CD4-positive, alpha-beta T cell treated with Interleukin-1 beta for 1 hour (primary cell): Measurements from ENCODE around the gene PPP1R27.
"Not testable (repeated sequence)": the region's sequence is repeated elsewhere in the genome, so short reads cannot be mapped to it uniquely, and the experiment has no call there.

Source experiments
- DNase-seq, 2 donors: peaks; one replicate each; pipeline ENCODE4 v3.0.0-alpha.2; 2020 to 2022

Gene PPP1R27

DNA sequence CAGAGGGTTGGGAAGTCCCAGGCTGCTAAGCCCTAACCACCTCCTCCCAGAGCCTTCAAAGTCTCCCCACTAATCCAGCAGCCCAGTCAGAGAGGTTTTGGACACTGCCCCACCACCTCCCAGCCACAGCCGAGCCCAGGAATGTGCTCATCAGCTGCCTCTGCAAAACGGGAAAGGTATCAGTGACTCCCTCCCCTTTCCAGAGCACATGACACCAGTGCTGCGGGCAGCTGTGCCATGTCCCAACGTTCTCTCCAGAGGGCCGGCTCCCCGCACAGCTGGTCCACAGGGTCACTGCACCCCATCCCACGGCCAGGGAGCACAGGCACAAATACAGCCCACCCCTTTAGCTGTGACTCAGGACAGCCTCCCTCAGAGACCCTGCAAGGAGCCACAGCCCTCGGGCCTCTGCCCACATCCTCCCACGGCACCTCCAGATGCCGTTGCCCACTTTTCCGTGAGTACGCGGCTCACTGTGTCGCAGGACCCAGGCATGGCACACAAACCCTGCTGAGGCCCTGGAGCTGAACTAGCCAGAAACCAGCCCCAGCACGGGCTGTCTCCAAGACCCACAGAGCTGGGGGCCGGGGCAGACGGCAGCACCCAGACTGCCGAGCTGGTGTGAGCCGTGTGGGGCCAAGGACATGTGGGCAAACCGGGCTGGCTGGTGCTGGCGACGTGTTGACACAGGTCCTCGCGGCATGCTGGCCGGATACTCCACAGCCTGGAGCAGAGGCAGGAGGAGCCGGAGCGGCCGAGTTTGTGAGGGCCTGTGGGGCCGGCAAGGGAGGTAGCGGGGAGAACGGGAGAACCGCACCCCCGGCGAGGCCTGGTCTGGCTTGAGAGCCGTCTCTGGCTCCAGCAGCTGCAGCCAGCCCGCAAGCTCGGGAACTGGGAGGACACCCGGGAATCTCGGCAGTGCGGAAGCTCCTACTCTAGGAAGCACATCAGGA is 6.3 kb upstream of the PPP1R27 start:
- no peak for DNase-seq

DNA sequence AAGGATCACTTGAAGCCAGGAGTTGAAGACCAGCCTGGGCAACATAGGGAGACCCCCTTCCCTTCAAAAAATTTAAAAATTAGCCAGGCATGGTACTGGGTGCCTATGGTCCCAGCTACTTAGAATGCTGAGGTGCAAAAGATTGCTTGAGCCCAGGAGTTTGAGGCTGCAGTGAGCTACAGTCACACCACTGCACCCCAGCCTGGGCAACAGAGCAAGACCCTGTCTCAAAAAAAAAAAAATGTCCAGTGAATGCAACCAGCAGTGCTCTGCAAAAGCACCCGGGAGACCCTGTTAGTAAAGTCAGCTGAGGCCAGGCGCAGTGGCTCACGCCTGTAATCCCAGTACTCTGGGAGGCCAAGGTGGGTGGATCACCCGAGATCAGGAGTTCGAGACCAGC is 5.2 kb upstream of the PPP1R27 start:
- DNase-seq, result not testable (repeated sequence)

DNA sequence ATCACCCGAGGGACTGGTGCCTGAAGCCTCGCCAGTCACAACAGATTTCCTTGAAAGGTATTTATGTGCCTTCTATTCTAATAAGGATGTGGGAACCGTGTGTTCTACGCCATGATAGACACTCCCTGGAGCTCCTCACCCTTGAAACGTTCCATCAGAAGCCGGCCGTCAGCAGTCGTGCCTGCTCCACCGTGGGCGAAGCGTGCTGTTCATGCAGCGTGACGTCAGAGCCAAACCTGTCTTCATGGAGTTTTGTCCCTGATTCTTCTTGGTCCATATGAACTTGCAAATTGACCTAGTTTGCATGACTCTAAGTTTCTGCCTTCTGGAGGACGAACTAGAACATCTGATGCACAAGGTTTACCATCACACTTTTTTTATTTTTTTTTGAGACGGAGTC is 4.5 kb upstream of the PPP1R27 start:
- no peak for DNase-seq

DNA sequence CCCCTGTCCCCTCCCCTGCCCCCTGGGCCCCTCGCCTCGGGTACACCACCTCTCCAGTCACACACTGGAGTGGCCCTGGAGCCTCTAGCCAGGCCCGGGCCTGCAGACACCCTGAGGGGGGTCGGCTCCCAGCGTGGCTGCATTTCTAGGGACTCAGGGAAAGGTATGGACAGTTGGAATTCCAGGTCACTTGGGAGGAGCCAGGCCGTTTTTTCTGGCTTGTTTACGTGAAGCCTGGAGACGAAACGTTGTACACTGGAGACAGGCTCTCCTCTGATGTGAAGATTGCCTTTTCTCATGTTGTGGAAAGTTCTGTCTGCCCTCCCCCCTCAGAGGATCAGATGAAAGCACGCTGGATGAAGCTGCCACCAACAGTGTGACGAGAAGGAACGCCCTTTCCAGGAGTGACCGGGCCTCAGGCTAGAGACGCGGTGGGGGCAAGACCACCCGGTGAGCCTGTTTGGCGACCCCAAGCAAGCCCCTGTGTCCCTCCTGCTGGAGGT is 4.0 kb upstream of the PPP1R27 start:
- DNase-seq, result no peak

DNA sequence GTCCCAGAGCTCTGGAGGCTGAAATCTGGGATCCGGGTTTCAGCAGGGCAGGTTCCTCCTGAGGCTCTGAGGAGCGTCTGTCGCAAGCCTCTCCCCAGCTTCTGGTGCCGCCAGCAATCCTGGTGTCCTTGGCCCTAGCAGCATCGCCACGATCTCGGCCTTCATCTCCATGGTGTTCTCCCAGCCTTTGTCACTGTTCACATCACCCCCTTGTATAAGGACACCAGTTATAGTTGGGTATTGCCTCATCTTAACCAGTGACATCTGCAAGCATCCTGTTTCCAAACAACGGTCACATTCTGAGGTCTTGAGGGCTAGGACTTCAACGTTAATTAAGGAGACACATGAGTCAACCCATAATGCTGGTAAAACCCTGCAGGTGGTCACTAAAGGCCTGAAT is 2.8 kb upstream of the PPP1R27 start:
- DNase-seq, result peak in 1 of 2 donors; percentile 43

DNA sequence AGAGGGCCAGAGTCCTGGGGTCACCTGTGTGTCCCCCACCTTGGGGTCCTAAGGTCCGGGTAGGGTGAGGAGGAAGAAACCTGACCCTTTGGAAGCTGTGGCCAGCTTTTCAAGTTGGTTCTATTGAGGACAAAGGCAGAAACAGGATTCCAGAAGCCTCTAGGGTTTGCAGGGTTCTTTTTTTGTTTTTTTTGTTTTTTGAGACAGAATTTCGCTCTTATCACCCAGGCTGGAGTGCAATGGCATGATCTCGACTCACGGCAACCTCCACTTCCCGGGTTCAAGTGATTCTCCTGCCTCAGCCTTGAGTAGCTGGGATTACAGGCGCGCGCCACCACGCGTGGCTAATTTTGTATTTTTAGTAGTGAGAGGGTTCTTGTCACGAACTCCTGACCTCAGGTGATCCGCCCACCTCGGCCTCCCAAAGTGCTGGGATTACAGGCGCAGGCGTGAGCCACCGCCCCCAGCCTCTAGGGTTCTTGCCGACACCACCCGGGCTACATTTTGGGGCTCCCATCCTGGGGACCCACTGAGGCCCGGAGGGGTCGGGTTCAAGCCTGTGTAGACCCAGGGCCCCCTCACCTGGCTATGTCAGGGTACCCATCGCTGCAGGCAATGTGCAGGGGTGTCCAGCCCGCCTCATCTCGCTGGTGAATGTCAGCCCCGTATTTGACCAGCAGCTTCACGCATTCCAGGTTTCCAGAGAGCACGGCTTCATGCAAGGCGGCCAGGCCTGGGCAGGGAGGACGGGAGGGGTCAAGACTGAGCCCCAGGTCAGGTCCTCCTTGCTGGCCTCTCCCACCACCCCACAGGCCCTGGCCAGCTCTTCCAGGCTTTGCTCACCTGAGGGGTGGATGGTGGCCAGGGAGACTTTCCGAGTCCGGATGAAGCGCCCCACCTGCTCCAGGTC is 674 bp downstream of the PPP1R27 start:
- no peak for DNase-seq

DNA sequence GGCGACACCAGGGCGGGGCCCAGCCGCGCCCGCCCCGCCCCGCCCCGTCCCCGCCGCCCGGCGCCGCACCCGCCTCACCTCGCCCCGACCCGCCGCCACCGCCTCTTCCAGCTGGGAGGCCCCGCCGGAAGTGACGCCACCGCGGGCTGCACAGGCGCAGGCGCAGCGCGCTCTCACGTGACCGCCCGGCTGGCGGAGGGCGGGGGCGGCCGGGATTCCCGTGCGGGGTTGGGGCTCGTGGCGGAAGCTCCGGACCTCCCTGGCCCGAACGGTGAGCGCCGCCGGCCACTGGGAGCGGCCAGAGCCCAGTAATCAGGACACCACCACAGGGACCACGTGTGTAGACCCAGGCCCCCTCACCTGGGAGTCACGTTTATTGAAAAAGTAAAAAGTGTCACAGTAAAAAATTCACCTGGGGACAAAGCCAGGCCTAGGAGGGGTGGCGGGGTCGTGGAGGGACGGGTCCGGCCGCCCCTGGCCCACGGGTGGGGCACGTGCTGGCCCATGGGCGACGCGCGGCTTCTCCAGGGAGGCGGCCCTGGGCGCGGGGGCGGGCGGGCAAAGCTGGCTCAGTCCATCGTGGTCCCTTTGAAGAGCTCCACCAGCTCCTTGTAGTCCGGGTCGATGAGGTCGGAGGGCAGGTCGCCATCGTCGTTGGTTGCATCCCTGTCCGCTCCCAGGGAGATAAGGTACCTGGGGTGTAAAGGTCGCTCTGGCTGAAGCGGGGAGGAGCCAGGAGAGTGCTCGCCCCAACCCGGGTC is 1.5 kb downstream of the PPP1R27 start, which contains the start of gene MCRIP1:
Gene MCRIP1, minus strand, starts transcription at position 132 of the 761 bp plus-strand sequence. CDS start 8,785 bp downstream, outside the sequence.
- peak; percentile 94 to 95 for DNase-seq

DNA sequence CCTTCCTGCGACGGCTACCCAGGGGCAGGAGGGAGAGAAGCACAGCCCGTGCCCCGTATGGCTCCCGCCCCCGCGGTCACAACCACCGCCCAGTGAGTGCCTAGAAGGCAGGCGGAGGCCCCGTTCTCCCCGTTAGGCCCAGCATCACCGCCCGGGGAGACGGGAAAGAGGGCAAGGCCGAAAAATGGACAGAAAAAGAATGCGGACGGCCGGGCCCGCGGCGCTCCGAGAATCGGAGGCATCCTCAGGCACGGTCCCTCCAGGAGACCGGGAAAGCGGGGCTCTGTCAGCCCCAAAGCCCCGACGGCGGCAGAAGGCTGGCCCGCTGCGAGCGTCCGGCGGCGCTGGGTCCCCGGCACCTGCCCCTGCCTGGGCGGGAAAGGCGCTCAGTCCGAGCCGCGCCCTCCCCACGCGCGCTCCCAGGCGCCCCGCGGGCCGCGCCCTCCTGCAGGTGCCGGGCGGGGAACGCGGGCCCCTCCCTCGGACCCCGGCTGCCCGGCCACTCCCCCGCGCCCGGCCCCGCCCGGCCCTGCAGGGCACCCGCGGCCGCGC is 2.2 kb downstream of the PPP1R27 start:
- peak; percentile 24 to 35 for DNase-seq

DNA sequence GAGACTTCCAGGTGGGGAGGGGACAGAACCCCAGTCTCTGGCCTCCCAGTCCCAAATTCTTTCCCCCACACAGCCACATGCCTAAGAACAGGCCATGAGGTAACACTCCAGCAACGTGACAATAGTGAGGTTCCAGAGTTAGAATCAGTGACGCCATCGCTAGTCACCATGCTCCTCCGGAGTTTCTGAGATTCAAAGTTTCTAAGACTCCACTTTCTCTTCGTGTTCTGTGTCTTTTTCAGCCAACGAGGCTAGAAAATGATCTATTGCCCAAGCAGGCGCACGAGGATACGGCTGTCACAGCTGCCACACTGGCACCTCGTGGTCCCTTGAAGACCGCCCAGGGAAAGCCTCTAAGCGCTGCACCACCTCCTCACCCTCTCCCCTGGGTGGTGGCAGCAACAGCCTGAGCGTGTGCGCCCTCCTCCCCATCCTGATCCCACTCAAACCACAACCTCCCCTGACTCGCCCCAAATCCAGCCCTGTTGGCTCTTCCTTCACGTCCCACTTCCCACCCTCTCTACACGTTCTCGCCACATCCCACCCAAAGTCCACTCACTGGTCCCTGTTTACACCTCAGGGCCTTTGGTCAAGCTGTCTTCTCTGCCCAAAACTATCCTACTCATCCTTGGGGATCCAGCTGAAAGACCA is 2.8 kb downstream of the PPP1R27 start:
- peak; percentile 37 to 47 for DNase-seq

DNA sequence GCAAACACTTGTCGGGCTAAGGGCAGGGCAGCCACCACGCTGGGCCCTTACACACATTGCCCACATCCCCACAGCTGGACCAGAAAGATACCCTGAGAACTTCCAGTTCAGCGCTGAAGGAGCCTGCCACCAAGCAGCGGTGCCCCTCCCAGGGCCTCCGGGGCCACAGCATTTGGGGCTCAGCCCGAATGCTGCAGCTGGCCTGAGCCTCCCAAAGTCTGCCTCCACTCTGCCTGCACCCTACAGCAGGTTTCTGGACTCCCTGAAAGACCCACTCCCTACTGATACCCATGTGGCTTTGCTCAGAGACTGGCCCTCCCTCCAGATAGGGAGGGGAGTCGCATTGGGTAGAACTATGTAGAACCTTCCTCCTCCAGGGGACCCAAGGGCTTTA is 3.3 kb downstream of the PPP1R27 start:
- no peak for DNase-seq

DNA sequence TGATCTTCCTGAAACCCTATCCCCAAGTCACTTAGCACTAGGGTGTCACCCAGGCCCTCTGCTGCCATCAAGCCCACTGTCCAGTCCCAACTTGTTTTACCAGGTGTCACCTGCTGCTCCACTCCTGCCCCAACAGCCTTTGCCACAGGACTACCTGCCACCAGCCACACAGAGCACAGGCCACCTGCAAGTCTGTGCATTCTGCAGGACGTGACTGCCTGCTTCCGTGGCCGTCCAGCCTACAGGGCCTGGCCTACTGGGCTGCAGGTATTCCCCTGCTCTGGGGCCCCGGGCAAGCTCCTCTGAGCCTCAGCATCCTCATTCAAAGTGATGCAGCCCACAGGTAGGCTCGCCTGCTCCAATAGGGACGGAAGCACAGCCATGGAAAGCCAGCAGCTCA is 5.0 kb downstream of the PPP1R27 start:
- no peak for DNase-seq

DNA sequence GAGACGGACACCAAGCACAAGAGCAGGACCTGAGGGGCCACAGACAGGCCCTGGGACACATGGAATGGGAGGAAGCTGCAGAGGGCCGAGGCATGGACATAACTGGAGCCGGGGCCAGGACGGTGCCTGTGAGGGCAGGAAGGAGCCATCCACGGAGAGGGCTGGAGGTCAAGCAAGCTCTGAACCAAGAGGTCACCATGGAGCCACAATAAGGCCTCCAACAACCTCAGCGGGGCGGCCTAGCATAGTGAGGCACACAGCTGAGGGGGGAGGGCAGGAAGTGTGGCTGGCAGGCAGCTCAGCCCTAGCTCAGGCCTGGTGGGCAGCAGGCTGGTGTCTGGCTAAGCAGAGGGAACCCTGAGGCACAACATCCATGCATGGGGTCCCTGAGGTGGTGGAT is 6.2 kb downstream of the PPP1R27 start:
- no peak for DNase-seq

DNA sequence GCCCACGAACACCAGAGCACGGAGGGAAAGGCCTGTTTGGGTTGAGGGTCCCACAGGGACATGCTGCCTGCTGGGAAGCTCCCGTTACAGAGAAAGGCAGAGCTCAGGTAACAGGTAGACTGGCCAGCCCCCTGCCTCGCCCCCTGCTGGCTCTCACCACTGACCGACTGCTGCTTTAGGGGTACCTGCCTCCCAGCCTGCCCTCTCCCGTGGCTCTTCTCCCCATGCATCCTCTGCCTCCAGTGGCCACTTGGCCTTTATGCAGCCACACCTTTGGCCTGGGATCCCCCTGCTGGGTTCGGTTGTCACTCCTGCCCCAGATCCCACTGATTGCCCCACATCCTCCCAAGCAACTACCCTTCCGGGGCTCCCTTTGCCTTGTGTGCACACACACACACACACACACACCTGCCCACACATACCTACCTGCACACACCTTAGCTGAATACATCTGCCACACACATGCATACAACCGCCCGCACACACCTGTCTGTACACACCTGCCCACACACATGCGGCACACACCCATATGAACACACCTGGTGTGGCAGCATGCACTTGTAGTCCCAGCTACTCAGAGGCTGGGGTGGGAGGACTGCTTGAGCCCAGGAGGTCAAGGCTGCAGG is 8.9 kb downstream of the PPP1R27 start:
- DNase-seq, result no peak

DNA sequence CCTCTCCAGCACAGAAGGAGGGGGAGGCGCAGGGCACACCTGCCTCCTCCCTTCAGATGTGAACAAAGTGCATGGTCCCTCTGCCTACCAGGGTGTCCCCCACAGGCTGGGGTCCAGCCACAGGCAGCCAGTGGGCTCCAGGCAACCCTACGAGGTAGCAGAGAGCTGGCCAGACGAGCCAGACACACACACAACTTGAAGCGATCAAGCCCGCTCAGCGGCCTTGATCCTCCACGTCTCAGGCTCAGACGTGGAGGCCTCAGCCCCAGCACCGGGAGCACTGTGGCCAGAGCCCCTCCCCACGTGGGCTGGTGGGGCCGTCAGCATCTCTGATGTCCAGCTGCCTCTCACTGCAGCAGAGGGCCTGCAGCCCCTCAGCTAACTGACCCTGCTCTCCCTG is 10.3 kb downstream of the PPP1R27 start:
- no peak for DNase-seq

DNA sequence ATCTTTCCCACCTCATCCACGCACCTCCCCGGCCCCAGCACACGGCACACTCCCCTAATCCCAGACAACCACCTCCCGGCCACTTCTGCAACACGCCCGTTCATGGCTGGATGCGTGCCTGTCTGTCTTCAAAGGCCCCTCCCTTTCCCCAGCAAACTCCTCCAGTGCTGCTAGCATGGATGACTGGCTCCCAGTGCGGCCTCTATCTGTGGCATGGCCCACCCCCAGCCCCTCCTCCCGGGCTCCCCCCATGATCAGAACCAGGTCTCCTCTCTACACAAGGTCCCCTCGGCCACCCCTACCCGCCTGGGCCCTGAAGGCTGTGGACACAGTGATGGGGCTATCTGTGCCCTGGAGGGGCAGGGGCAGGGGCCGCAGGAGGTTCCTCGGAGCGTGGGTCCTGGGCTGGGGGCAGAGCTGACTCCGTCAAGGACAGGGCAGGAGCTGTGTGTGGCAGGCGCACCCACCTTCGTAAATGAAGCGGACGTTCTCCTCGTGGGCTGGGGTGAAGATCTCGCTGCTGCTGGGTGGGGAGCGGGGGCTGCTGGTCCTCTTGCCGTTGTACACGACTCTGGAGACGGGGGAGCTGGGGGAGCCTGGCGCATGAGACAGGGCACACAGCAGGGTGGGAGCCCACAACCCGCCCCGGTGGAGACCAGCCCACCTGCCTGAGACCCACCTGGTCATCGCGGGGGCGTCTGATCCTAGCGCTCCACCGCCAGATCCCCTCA is 10.9 kb downstream of the PPP1R27 start:
- no peak for DNase-seq

DNA sequence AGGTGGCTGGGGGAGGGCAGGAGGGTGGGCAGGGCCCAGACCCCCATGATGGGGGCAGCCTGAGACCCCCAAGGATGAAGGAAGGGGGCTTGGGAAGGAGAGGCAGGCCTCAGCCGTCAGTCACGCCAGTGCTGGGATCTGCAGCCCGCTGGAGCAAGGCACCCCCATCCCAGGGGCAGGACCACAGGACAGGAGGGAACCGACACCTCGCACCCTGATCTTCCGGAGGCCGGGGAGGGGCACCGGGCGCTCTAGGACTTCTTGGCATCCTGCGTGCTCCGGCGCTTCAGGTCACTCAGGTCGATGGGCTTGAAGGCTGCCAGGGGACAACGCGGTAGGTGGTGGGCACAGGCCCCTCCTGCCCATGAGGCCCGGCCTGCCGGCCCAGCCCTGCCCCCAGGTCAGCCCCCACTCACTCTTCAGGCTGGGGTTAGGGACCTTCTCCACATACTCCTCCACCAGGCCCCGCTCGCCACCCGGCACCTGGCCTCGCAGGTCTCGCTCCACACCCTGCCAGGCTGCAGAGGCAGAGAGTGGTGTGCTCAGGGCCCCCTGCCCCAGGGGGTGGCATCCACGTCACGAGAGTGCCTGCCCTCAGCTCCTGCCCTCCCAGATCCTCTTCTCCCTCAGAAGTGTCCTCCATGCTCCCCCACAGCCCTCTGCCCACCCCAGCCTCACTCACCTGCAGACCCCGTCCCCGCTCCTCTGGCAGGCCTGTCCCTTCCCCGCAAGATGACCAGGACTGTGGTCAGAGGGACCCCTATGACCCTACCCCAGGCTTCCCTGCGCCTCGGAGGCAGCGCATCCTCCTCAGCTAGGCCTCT is 11.6 kb downstream of the PPP1R27 start:
- DNase-seq, result no peak

DNA sequence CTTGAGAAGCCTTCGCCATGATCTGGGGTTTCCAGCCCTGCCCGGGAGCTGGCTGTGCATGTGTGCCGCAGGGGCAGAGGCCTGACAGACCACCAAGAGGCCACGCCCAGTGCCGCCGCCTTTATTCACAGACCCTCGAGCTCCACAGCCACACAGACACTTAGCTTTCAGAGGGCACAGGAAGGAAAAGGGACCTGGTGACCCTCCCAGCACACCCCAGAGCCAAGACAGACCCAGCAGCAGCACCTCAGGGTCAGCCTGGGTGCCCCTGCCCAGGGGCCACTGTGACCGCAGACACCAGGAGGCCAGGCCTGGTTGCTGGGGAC is 12.6 kb downstream of the PPP1R27 start:
- DNase-seq, result no peak

DNA sequence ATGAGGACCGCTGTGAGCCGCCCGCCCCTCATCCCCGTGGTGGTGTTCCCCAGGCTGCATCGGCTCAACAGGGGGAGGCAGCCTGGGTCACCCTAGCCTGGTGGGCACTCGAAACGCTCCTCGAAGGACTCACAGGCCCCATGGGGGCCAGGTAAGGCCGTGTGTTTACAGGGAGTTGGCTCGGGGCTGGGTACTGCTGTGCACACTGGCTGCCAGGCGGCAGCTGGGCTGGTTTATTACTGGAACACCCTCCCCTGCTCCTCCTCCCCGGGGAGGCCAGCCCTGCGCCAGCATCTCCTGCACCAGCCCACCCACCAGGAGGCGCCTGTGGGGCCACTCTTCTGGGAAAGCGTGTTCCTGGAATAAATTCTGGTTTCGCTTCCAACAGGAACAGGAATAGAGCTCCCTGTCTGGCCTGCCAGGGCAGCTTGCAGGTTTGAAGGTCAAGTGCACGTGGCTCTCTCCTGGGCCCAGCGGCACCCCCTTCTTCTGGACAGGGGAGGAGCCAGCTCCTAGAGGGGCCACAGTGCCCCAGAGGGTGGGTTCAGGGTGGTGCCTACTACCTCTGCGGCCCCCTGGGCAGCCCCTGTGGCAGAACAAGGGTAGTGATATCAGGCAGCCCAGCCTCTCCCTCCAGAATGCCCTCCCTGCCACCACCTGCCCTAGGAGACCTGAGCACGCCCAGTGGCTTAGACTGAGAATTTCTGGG is 13.1 kb downstream of the PPP1R27 start:
- DNase-seq, result no peak

DNA sequence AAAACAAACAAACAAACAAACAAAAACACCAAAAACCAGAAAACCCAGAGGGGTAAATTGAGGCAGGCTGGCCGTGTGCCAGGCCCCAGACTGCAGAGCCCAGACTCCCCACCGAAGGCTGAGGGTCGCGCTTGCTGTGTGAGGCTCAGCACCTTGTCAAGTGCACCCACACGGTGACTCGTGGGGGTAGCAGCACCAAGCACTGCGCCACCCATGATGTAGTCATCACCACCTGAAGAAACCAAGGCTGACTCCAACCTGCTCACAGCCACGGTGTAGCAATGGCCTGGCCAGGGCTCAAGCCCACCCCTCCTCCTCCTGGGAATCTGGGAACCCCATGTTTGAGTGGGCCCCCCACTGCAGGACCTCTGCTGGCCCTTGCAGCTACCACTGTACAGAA is 13.7 kb downstream of the PPP1R27 start:
- no peak for DNase-seq
